ENCODE data around the gene NDC80. TPM values are rescaled to one million over a fixed set of nuclear protein-coding genes. Genes with fewer than 3 reads are reported as not detected.

Gene NDC80
- polyA plus RNA-seq, 1 donor (not counting 4 experiments of a cell fraction or from before 2014, with no cell fraction given), result 11.5 TPM

DNA sequence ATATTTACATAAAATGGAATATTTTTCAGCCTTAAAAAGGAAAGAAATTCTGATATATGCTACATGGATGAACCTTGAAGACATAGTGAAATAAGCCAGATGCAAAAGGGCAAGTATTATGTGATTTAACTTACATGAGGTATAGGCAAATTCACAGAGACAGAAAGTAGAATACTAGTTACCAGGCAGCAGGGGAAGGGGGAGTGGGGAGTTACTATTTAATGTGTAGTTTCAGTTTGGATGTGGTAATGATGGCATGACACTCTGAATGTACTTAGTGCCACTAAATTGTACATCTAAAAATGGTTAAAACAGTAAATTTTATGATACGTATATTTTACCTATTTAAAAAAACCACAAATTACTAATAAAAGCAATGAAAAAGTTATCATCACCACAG lies 12.1 kb upstream of the NDC80 start:
- Histone ChIP-seq H3K79me2 (ENCODE audit: control insufficient read depth, insufficient read depth, low read length) (no peaks in the 10 kb centered on the region), H3K9ac (ENCODE audit: control insufficient read depth, extremely low read depth, insufficient read depth, low read length) (no peak overlapping the region), H3K4me1 (ENCODE audit: control insufficient read depth, extremely low read depth, insufficient read depth, low read length) (no peaks in the 10 kb centered on the region), H3K27me3 (ENCODE audit: control insufficient read depth, extremely low read depth, insufficient read depth, low read length) (no peaks in the 10 kb centered on the region), H3K9me1 (ENCODE audit: control insufficient read depth, extremely low read depth, insufficient read depth, low read length) (no peaks in the 10 kb centered on the region), H3K36me3 (ENCODE audit: control insufficient read depth in 2 of 2, extremely low read depth in 1 of 2, insufficient read depth in 2 of 2, low read length in 2 of 2) (no peaks in the 10 kb centered on the region), H3K9me3 (ENCODE audit: control insufficient read depth, low read depth, low read length) (no peaks in the 10 kb centered on the region), H3K4me3 (ENCODE audit: control insufficient read depth in 2 of 3, extremely low read depth in 1 of 3, insufficient read depth in 2 of 3, low read depth in 1 of 3, low read length in 3 of 3) (no peak overlapping the region), H2AFZ (ENCODE audit: control insufficient read depth, low read length) (no peak overlapping the region), H4K20me1 (ENCODE audit: control insufficient read depth, extremely low read depth, insufficient read depth, low read length) (no peaks in the 10 kb centered on the region), H3K27ac (ENCODE audit: control insufficient read depth, insufficient read depth, low read length) (no peak overlapping the region), H3K4me2 (ENCODE audit: control insufficient read depth, extremely low read depth, insufficient read depth, low read depth, low read length) (no peak overlapping the region)
- no peak for DNase-seq (ENCODE audit: low read depth, low spot score)
- TF ChIP-seq, protein P1, sequence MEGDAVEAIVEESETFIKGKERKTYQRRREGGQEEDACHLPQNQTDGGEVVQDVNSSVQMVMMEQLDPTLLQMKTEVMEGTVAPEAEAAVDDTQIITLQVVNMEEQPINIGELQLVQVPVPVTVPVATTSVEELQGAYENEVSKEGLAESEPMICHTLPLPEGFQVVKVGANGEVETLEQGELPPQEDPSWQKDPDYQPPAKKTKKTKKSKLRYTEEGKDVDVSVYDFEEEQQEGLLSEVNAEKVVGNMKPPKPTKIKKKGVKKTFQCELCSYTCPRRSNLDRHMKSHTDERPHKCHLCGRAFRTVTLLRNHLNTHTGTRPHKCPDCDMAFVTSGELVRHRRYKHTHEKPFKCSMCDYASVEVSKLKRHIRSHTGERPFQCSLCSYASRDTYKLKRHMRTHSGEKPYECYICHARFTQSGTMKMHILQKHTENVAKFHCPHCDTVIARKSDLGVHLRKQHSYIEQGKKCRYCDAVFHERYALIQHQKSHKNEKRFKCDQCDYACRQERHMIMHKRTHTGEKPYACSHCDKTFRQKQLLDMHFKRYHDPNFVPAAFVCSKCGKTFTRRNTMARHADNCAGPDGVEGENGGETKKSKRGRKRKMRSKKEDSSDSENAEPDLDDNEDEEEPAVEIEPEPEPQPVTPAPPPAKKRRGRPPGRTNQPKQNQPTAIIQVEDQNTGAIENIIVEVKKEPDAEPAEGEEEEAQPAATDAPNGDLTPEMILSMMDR (optimal IDR thresholded peaks at IDR 0.05 in 1 of 3, IDR thresholded peaks at IDR 0.05 in 1 of 3, conservative IDR thresholded peaks at IDR 0.05 in 1 of 3; ENCODE audit: extremely low read depth in 1 of 3, insufficient read depth in 2 of 3, low read length in 3 of 3), result no peak
- TF ChIP-seq EZH2 (IDR thresholded peaks at IDR 0.05; ENCODE audit: low read length), result no peak
- dilution Hi-C loops (cut with MboI; ENCODE audit: extremely low pct_ligation_motif_present, low sequenced_read_pairs), result no loop called here
- no peak for FAIRE-seq

DNA sequence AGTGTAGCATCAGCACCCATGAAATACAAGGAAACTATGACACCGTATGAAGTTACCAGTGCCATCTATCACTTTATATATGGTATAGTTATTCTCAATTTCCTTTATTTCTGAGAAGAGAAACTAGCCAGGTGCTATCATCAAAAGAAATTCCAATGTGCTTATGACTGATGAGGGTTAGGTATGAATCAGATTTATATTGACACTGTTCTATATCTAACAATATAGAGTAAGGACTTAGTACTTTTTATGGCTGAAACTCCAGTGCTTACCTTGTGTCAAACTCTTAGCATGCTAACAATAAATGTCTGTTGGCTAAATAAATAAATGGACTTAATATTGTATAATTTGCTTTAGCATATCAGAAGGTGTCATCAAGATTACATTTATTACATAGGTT lies 7.0 kb upstream of the NDC80 start:
- H3K9me1 ChIP-seq (ENCODE audit: control insufficient read depth, extremely low read depth, insufficient read depth, low read length), result no peaks in the 10 kb centered on the region
- DNase-seq (ENCODE audit: low read depth, low spot score) (no peak), FAIRE-seq (no peak)
- dilution Hi-C loops (cut with MboI; ENCODE audit: extremely low pct_ligation_motif_present, low sequenced_read_pairs), result no loop called here
- H3K4me1 ChIP-seq (ENCODE audit: control insufficient read depth, extremely low read depth, insufficient read depth, low read length), result no peaks in the 10 kb centered on the region
- H3K4me2 ChIP-seq (ENCODE audit: control insufficient read depth, extremely low read depth, insufficient read depth, low read depth, low read length), result no peak overlapping the region
- H3K4me3 ChIP-seq (ENCODE audit: control insufficient read depth in 2 of 3, extremely low read depth in 1 of 3, insufficient read depth in 2 of 3, low read depth in 1 of 3, low read length in 3 of 3), result no peak overlapping the region
- no peaks in the 10 kb centered on the region for H4K20me1 ChIP-seq (ENCODE audit: control insufficient read depth, extremely low read depth, insufficient read depth, low read length)
- peaks cover 4% of the 10 kb centered on the region for H3K79me2 ChIP-seq (ENCODE audit: control insufficient read depth, insufficient read depth, low read length)
- H3K36me3 ChIP-seq (ENCODE audit: control insufficient read depth in 2 of 2, extremely low read depth in 1 of 2, insufficient read depth in 2 of 2, low read length in 2 of 2), result peaks cover 0 to 4% of the 10 kb centered on the region in 2 experiments
- TF ChIP-seq, protein P1 (optimal IDR thresholded peaks at IDR 0.05 in 1 of 3, IDR thresholded peaks at IDR 0.05 in 1 of 3, conservative IDR thresholded peaks at IDR 0.05 in 1 of 3; ENCODE audit: extremely low read depth in 1 of 3, insufficient read depth in 2 of 3, low read length in 3 of 3), result no peak
- no peak for TF ChIP-seq EZH2 (IDR thresholded peaks at IDR 0.05; ENCODE audit: low read length)
- H3K27ac ChIP-seq (ENCODE audit: control insufficient read depth, insufficient read depth, low read length), result no peak overlapping the region
- H2AFZ ChIP-seq (ENCODE audit: control insufficient read depth, low read length), result no peak overlapping the region
- H3K27me3 ChIP-seq (ENCODE audit: control insufficient read depth, extremely low read depth, insufficient read depth, low read length), result no peaks in the 10 kb centered on the region
- no peak overlapping the region for H3K9ac ChIP-seq (ENCODE audit: control insufficient read depth, extremely low read depth, insufficient read depth, low read length)
- no peaks in the 10 kb centered on the region for H3K9me3 ChIP-seq (ENCODE audit: control insufficient read depth, low read depth, low read length)

Data from keratinocyte (primary cell).